HL-60 (cell line): Measurements from ENCODE around the gene LY6G6D.

Source experiments
- DNase-seq, 2 experiments: peaks; one replicate each; pipeline ENCODE4 v3.0.0-alpha.2; 2010 to 2020; ENCODE audit warnings: low read depth in 1 of 2, low spot score in 1 of 2
- H3K27ac ChIP-seq: fragments of 250-450 bp; sonication (Bioruptor Pico); replicated peaks from 2 replicates; pipeline ENCODE4 v1.5.1; 2020; ENCODE audit warnings: mild to moderate bottlenecking, moderate library complexity
- H3K27me3 ChIP-seq: fragments of 250-450 bp; sonication (Bioruptor Pico); 2 replicates; pipeline ENCODE4 v1.5.1; 2021; ENCODE audit warnings: mild to moderate bottlenecking, moderate library complexity; ENCODE audit not compliant: insufficient read depth, poor library complexity, severe bottlenecking
- H3K4me3 ChIP-seq: replicated peaks from 2 replicates; pipeline ENCODE4 v1.5.1; 2011; ENCODE audit warnings: mild to moderate bottlenecking, control low read depth, low read length; ENCODE audit not compliant: insufficient read depth
- GABPA ChIP-seq: IDR thresholded peaks from 2 replicates; pipeline ENCODE4 v1.6.1; 2012; ENCODE audit warnings: low read depth
- POLR2AphosphoS5 ChIP-seq: IDR thresholded peaks from 2 replicates; pipeline ENCODE4 v1.6.1; 2012; ENCODE audit warnings: low read depth
- SPI1 ChIP-seq: IDR thresholded peaks from 2 replicates; pipeline ENCODE4 v1.6.1; 2012; ENCODE audit warnings: low read depth, mild to moderate bottlenecking, borderline replicate concordance
- TF ChIP-seq, protein P1 (sequence below): IDR thresholded peaks from one replicate; pipeline ENCODE4 v1.5.1; 2011; ENCODE audit warnings: low read length, control low read depth, inconsistent platforms; ENCODE audit not compliant: insufficient read depth
- TF ChIP-seq, protein P2 (sequence below): IDR thresholded peaks from 2 replicates; pipeline ENCODE4 v1.6.1; 2012; ENCODE audit warnings: low read depth; ENCODE audit not compliant: insufficient replicate concordance

Gene LY6G6D

DNA sequence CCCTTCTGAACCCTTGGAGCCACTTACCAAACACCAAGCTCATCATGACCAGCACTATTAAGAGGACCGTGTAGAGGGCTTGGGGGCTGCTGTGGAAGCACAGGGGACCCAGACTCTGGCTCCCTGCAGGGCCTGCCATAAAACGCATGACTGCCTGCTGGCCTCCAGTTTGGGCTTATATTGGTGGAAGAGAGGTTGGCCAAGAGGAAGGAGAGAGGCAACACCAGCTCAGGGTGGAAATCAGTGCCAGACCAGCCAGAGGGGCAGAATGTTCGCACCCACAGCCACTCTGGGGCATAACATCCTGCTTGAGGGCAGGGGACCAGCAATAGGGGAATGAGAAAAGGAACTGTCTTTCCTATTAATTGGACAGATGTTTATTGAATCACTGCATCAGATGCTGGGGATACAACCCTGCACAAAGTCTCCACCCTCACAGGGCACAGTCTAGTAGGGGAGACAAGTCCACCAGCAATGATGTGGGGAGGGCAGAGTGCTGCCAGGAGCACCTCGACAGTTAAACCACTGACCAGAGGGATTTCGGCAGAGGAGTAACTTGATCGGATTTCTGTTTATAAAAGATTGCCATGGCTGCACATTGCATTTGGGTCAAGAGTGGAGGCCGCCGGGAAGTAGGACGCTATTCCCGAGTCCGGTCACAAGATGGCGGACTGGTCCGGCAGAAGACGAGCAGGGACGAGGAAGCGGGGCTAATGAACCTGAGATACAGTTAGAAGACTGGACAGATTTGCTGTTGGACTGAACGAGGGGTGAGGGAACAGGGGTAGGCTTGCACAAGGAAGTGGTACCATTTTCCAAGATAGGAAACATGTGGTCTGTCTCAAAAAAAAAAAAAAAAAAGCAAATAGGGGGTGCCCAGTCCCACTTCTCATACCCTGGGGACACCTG is 34.7 kb upstream of the LY6G6D start, which contains the start of gene LY6G5C:
Gene LY6G5C, minus strand, starts transcription at position 842 of the 909 bp plus-strand sequence. Its CDS starts 694 bp downstream, at position 148.
- Histone ChIP-seq H3K27me3 (no peaks in the 10 kb centered on the region), H3K27ac (peak within 1 kb of the TSS; percentile 29; the same call in 1 of the 2 replicates), H3K4me3 (peak within 1 kb of the TSS; percentile 43)
- TF ChIP-seq, protein P1, sequence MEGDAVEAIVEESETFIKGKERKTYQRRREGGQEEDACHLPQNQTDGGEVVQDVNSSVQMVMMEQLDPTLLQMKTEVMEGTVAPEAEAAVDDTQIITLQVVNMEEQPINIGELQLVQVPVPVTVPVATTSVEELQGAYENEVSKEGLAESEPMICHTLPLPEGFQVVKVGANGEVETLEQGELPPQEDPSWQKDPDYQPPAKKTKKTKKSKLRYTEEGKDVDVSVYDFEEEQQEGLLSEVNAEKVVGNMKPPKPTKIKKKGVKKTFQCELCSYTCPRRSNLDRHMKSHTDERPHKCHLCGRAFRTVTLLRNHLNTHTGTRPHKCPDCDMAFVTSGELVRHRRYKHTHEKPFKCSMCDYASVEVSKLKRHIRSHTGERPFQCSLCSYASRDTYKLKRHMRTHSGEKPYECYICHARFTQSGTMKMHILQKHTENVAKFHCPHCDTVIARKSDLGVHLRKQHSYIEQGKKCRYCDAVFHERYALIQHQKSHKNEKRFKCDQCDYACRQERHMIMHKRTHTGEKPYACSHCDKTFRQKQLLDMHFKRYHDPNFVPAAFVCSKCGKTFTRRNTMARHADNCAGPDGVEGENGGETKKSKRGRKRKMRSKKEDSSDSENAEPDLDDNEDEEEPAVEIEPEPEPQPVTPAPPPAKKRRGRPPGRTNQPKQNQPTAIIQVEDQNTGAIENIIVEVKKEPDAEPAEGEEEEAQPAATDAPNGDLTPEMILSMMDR, result peak; percentile 31
- no peak for TF ChIP-seq GABPA
- TF ChIP-seq SPI1, result peak; percentile 14; the same call in 1 of the 2 replicates
- peak; percentile 74 to 81 for DNase-seq

DNA sequence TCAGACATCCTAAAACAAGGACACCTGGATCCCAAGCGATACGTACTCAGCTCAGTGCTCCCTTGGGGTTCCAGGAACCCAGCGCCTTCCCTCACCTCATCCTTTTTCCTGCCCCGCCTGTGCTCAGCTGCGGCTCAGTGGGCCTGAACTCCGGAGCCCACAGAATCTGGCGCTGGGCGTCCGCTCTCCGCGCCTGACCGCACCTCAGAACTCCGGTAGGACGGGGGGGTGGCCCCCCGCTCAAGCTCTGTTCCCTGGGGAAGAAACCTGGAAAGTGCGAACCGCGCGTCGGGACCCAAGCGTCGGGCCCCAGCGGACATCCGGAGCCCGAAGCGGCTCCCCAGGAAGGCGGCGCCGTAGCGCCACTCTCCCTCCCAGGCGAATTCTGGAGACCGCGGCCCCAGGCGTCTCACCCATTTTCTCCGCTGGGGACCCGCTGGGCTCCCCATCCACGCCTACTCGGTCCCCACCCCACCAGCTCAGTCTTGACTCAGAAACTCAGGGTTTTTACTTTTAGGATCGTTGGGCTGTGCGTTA is 33.9 kb upstream of the LY6G6D start:
- TF ChIP-seq POLR2AphosphoS5, result no peak
- TF ChIP-seq, protein P2, sequence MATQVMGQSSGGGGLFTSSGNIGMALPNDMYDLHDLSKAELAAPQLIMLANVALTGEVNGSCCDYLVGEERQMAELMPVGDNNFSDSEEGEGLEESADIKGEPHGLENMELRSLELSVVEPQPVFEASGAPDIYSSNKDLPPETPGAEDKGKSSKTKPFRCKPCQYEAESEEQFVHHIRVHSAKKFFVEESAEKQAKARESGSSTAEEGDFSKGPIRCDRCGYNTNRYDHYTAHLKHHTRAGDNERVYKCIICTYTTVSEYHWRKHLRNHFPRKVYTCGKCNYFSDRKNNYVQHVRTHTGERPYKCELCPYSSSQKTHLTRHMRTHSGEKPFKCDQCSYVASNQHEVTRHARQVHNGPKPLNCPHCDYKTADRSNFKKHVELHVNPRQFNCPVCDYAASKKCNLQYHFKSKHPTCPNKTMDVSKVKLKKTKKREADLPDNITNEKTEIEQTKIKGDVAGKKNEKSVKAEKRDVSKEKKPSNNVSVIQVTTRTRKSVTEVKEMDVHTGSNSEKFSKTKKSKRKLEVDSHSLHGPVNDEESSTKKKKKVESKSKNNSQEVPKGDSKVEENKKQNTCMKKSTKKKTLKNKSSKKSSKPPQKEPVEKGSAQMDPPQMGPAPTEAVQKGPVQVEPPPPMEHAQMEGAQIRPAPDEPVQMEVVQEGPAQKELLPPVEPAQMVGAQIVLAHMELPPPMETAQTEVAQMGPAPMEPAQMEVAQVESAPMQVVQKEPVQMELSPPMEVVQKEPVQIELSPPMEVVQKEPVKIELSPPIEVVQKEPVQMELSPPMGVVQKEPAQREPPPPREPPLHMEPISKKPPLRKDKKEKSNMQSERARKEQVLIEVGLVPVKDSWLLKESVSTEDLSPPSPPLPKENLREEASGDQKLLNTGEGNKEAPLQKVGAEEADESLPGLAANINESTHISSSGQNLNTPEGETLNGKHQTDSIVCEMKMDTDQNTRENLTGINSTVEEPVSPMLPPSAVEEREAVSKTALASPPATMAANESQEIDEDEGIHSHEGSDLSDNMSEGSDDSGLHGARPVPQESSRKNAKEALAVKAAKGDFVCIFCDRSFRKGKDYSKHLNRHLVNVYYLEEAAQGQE, result no peak
- no peak for TF ChIP-seq SPI1
- TF ChIP-seq, protein P1, result no peak
- TF ChIP-seq GABPA, result no peak
- H3K27ac ChIP-seq, result peak overlapping the region; percentile 29; the same call in 1 of the 2 replicates
- peak; percentile 35 to 61 for DNase-seq
- H3K4me3 ChIP-seq, result peak overlapping the region; percentile 43
- no peaks in the 10 kb centered on the region for H3K27me3 ChIP-seq

DNA sequence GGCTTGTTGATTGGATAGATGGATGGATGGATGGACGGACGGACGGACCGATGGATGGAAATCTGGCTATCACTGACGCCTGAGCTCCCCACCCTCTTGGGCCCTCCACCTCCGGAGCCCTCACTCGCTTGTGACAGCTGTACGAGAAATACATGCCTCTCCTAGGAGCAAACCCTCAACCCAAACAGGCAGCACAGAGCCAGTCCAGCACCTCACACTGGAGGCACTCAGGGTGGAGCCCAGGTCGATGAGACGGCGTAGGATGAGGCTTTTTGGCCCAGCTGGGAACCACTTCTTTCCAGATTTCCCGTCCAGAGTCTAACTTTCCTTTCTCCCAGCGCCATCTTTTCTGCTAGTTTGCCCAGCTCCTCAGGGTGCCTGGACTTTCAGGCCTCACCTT is 31.6 kb upstream of the LY6G6D start:
- Histone ChIP-seq H3K27ac (no peak overlapping the region), H3K27me3 (no peaks in the 10 kb centered on the region), H3K4me3 (no peak overlapping the region)
- TF ChIP-seq, protein P2, result no peak
- no peak for TF ChIP-seq GABPA
- no peak for TF ChIP-seq POLR2AphosphoS5
- TF ChIP-seq, protein P1, result no peak
- no peak for TF ChIP-seq SPI1
- DNase-seq, result no peak
